HFF-Myc (cell line): Measurements from ENCODE around the gene GTF3C6.

ENCODE experiments used
- DNase-seq: peaks from one replicate; pipeline ENCODE4 v3.0.0-alpha.2; 2011; ENCODE audit warnings: low read depth; ENCODE audit errors: extremely low read depth
- H3K4me3 ChIP-seq: replicated peaks from 2 replicates; pipeline ENCODE4 v1.5.1; 2011; ENCODE audit warnings: low read depth, mild to moderate bottlenecking, control low read depth, low read length
- CTCF ChIP-seq: IDR thresholded peaks from 2 replicates; pipeline ENCODE4 v1.5.1; 2012; ENCODE audit warnings: mild to moderate bottlenecking, low read depth, low read length, control low read depth; ENCODE audit errors: missing control alignments

The GTF3C6 gene

GRCh38 chr6:110939429-110940200 is 18.9 kb upstream of the GTF3C6 start:
- no peak for DNase-seq
- no peak for TF ChIP-seq CTCF
- no peak overlapping the region for H3K4me3 ChIP-seq

GRCh38 chr6:110944681-110945151 is 13.8 kb upstream of the GTF3C6 start:
- TF ChIP-seq CTCF, result no peak
- H3K4me3 ChIP-seq, result no peak overlapping the region
- DNase-seq, result peak; percentile 72

- H3K4me3 ChIP-seq, result no peak overlapping the region
- DNase-seq, result no peak
- no peak for TF ChIP-seq CTCF
Observed at GRCh38 chr6:110946498-110946897, 12.0 kb upstream of the GTF3C6 start.

- DNase-seq, result no peak
- TF ChIP-seq CTCF, result no peak
- H3K4me3 ChIP-seq, result no peak overlapping the region
Observed at GRCh38 chr6:110949679-110950285, 8.7 kb upstream of the GTF3C6 start.

- H3K4me3 ChIP-seq, result no peak overlapping the region
- no peak for TF ChIP-seq CTCF
- no peak for DNase-seq
Observed at GRCh38 chr6:110950440-110950839, 8.1 kb upstream of the GTF3C6 start.

- no peak for TF ChIP-seq CTCF
- no peak overlapping the region for H3K4me3 ChIP-seq
- DNase-seq, result no peak
Observed at GRCh38 chr6:110951008-110951407, 7.5 kb upstream of the GTF3C6 start.
